B cell (primary cell): ENCODE results near the gene CNTN4.

ENCODE experiments used
- CTCF ChIP-seq: fragments of 200-600 bp; IDR thresholded peaks from one replicate; pipeline ENCODE4 v1.8.0; 2022; ENCODE audit warnings: antibody characterized with exemption, mild to moderate bottlenecking
- EZH2 ChIP-seq: IDR thresholded peaks from 2 replicates; pipeline ENCODE4 v1.6.1; 2012; ENCODE audit warnings: borderline replicate concordance, low read depth, mild to moderate bottlenecking, moderate library complexity, low read length; ENCODE audit not compliant: insufficient read depth, poor library complexity, severe bottlenecking

GRCh38 chr3:2517500-2518172, 419.0 kb downstream of the CNTN4 start:
- TF ChIP-seq CTCF = no peak
- TF ChIP-seq EZH2 = no peak
